ENCODE results near the gene SYTL1. TPM values are rescaled to one million over a fixed set of nuclear protein-coding genes. Genes with fewer than 3 reads are reported as not detected.
A peak's percentile ranks its signal among the peaks of the same experiment; 100 is the strongest.

SYTL1 gene
- total and polyA plus RNA-seq, 9 of the 15 experiments (the other 6 are each of a cell fraction or from before 2014, with no cell fraction given), result 0.04 to 9.3 (median 1.7) TPM

- TF ChIP-seq, protein P1, sequence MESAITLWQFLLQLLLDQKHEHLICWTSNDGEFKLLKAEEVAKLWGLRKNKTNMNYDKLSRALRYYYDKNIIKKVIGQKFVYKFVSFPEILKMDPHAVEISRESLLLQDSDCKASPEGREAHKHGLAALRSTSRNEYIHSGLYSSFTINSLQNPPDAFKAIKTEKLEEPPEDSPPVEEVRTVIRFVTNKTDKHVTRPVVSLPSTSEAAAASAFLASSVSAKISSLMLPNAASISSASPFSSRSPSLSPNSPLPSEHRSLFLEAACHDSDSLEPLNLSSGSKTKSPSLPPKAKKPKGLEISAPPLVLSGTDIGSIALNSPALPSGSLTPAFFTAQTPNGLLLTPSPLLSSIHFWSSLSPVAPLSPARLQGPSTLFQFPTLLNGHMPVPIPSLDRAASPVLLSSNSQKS (CRISPR knock-in tag; IDR thresholded peaks at IDR 0.05), result no peak
- no peak for TF ChIP-seq XRCC4 (IDR thresholded peaks at IDR 0.05; ENCODE audit: extremely low read depth, insufficient read depth, insufficient read length)
- no peak for TF ChIP-seq KAT2B (IDR thresholded peaks at IDR 0.05; ENCODE audit: low read depth, low read length)
- no peak for TF ChIP-seq CAMTA2 (CRISPR knock-in tag; conservative IDR thresholded peaks at IDR 0.05)
- no peak for TF ChIP-seq DNMT1 (IDR thresholded peaks at IDR 0.05)
- peak; percentile 59; the same call in 1 of the 2 replicates for TF ChIP-seq MTA3 (IDR thresholded peaks at IDR 0.05; ENCODE audit: borderline replicate concordance)
- no peak for TF ChIP-seq HOXB6 (CRISPR knock-in tag; IDR thresholded peaks at IDR 0.05; ENCODE audit: borderline replicate concordance)
- TF ChIP-seq MYC (IDR thresholded peaks at IDR 0.05; ENCODE audit: low read depth, low read length), result 0 out of 2 replicates have a peak, but pooled peaks have one; percentile 12
- 0 out of 2 replicates have a peak, but pooled peaks have one; percentile 13 for TF ChIP-seq MYC (CRISPR knock-in tag; IDR thresholded peaks at IDR 0.05; ENCODE audit: borderline replicate concordance, low read depth)
- TF ChIP-seq CCAR2 (IDR thresholded peaks at IDR 0.05; ENCODE audit: low read depth, low read length), result no peak
- TF ChIP-seq, protein P2, sequence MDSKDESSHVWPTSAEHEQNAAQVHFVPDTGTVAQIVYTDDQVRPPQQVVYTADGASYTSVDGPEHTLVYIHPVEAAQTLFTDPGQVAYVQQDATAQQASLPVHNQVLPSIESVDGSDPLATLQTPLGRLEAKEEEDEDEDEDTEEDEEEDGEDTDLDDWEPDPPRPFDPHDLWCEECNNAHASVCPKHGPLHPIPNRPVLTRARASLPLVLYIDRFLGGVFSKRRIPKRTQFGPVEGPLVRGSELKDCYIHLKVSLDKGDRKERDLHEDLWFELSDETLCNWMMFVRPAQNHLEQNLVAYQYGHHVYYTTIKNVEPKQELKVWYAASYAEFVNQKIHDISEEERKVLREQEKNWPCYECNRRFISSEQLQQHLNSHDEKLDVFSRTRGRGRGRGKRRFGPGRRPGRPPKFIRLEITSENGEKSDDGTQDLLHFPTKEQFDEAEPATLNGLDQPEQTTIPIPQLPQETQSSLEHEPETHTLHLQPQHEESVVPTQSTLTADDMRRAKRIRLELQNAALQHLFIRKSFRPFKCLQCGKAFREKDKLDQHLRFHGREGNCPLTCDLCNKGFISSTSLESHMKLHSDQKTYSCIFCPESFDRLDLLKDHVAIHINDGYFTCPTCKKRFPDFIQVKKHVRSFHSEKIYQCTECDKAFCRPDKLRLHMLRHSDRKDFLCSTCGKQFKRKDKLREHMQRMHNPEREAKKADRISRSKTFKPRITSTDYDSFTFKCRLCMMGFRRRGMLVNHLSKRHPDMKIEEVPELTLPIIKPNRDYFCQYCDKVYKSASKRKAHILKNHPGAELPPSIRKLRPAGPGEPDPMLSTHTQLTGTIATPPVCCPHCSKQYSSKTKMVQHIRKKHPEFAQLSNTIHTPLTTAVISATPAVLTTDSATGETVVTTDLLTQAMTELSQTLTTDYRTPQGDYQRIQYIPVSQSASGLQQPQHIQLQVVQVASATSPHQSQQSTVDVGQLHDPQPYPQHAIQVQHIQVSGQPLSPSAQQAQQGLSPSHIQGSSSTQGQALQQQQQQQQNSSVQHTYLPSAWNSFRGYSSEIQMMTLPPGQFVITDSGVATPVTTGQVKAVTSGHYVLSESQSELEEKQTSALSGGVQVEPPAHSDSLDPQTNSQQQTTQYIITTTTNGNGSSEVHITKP (IDR thresholded peaks at IDR 0.05; ENCODE audit: partially characterized antibody), result peak; percentile 14
- no peak for TF ChIP-seq KDM2B (CRISPR knock-in tag; IDR thresholded peaks at IDR 0.05)
- no peak for TF ChIP-seq IRF2 (CRISPR knock-in tag; IDR thresholded peaks at IDR 0.05)
- TF ChIP-seq JUN (IDR thresholded peaks at IDR 0.05; ENCODE audit: borderline replicate concordance, low read depth, low read length), result peak; percentile 14; the same call in 1 of the 2 replicates
- TF ChIP-seq JUN (CRISPR knock-in tag; IDR thresholded peaks at IDR 0.05; ENCODE audit: borderline replicate concordance), result peak; percentile 19; the same call in 1 of the 2 replicates
- TF ChIP-seq RUNX1 (IDR thresholded peaks at IDR 0.05; ENCODE audit: low read depth), result no peak
- TF ChIP-seq SPI1 (IDR thresholded peaks at IDR 0.05; ENCODE audit: borderline replicate concordance, low read depth, low read length), result no peak
- TF ChIP-seq CBX3 (IDR thresholded peaks at IDR 0.05; ENCODE audit: borderline replicate concordance in 1 of 2, low read length in 2 of 2), result no peak
- no peak for TF ChIP-seq TSC22D4 (tag; IDR thresholded peaks at IDR 0.05)
- TF ChIP-seq MXI1 (IDR thresholded peaks at IDR 0.05; ENCODE audit: low read depth, low read length), result no peak
- TF ChIP-seq ZBTB34 (CRISPR knock-in tag; IDR thresholded peaks at IDR 0.05), result no peak
- TF ChIP-seq SP2 (IDR thresholded peaks at IDR 0.05; ENCODE audit: extremely low read depth, low read depth, low read length, poor library complexity, severe bottlenecking), result no peak
- TF ChIP-seq ZBTB7A (IDR thresholded peaks at IDR 0.05; ENCODE audit: borderline replicate concordance, control insufficient read depth, low read depth, low read length), result peak; percentile 65; the same call in 1 of the 2 replicates
Observed at GRCh38 chr1:27341525-27342252, at the start of gene SYTL1 (continued).

All from K562 (cell line).